Fibroblast of the aortic adventitia (primary cell): Measurements from ENCODE around the gene KLHL29. TPM values are rescaled to one million over a fixed set of nuclear protein-coding genes. Genes with fewer than 3 reads are reported as not detected.

ENCODE experiments used
- DNase-seq: peaks from one replicate; pipeline ENCODE4 v3.0.0-alpha.2; 2010; ENCODE audit warnings: low read depth
- H3K4me3 ChIP-seq: 2 replicates; pipeline ENCODE4 v1.5.1; 2011; ENCODE audit warnings: low read depth, mild to moderate bottlenecking, control low read depth, low read length, moderate library complexity
- CTCF ChIP-seq: IDR thresholded peaks from 2 replicates; pipeline ENCODE4 v1.5.1; 2011; ENCODE audit warnings: mild to moderate bottlenecking, low read length, control low read depth, inconsistent platforms; ENCODE audit not compliant: insufficient read depth
- total RNA-seq: library from RNA; depleted of rRNA; stranded (reverse); fragments of >200 nt; gene quantifications from 2 replicates; pipeline ENCODE4 v1.2.3, GENCODE V29; 2012; ENCODE audit warnings: low replicate concordance

Gene KLHL29
- total RNA-seq, 1 donor, result 4.7 TPM

DNA sequence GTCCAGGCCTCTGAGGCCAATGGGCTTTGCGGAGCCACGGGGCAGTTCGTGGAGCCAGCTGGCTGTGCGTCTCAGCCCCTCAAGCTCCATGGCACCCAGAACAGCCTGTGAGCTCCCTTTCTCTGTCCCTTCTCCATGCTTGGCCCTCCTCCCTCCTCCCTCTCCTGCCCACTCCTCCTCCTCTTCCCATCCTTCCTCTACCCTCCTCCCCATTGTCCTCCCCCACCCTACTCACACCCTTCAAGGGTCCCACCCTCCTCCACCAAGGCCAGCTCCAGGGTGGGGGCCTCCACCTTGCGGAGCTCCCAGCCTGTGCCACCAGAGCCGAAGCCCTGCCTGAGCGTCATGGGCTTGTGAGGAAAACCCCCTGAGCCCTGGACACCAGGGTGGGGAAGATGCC lies 273.0 kb downstream of the KLHL29 start:
- no peak for TF ChIP-seq CTCF
- DNase-seq, result no peak
- no peak overlapping the region for H3K4me3 ChIP-seq

- no peak for TF ChIP-seq CTCF
- DNase-seq, result no peak
- no peak overlapping the region for H3K4me3 ChIP-seq
These were observed 273.5 kb downstream of the KLHL29 start for GRCh38 chr2:23658466-23658942.

DNA sequence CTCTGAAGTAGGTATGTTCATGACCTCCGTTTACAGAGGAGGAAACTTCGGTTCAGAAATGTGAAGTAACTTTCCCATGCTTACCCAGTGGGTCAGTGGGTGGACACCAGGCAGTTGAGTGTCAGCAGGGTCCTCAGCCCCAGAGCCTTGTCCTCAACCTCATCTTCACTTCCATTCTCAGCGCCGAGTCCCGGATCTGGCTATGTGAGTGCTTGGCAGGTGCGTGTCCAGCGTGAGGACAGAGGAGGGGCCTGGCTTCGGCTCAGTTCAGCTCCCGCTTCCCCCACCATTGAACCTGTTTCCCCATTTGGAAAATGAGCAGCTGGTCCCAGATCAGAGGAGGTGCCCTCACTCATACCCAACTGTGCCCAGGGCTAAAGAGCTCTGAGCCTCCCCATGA lies 274.3 kb downstream of the KLHL29 start:
- no peak overlapping the region for H3K4me3 ChIP-seq
- no peak for DNase-seq
- no peak for TF ChIP-seq CTCF

DNA sequence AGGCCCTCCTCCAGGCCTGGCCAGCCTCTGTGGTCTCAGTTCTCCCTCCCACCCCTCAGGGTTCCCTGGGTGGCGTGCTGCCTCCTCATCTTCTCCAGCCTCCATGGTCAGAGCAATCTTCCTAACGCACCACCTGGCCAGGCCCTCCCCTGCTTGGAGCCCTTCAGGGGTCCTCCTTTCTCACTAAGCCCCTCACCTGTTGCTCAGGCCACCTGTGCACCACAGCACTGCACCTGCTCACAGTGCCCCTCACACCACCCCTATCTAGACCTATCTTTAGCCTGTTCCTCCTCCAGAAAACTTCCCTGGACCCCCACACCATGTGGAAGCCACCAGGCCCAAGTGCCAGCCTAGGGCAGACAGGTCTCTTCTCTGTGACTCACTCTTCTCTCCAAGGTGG lies 274.8 kb downstream of the KLHL29 start:
- no peak overlapping the region for H3K4me3 ChIP-seq
- no peak for TF ChIP-seq CTCF
- no peak for DNase-seq

DNA sequence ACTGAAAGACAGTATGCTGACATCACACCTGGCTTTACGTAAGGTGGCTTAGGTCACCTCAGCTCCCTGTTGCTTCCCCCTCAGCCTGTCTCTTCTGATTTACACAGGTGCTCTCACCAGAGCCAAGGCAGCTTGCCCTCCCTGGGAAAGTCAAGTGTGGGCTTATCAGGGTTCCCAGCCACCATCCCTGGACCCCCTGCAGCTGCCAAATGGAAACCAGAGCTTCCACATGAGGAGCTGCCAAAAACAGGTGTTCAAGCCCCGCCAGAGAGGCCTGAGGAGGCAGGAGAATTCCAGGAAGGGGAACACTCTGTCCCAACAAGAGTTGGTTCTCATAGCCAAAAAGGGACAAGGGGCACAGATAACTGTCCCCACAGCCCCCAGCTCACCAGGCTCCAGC lies 275.3 kb downstream of the KLHL29 start:
- H3K4me3 ChIP-seq, result no peak overlapping the region
- DNase-seq, result no peak
- TF ChIP-seq CTCF, result no peak

- DNase-seq, result no peak
- no peak overlapping the region for H3K4me3 ChIP-seq
- TF ChIP-seq CTCF, result no peak
These were observed 276.5 kb downstream of the KLHL29 start for GRCh38 chr2:23661276-23662050.

DNA sequence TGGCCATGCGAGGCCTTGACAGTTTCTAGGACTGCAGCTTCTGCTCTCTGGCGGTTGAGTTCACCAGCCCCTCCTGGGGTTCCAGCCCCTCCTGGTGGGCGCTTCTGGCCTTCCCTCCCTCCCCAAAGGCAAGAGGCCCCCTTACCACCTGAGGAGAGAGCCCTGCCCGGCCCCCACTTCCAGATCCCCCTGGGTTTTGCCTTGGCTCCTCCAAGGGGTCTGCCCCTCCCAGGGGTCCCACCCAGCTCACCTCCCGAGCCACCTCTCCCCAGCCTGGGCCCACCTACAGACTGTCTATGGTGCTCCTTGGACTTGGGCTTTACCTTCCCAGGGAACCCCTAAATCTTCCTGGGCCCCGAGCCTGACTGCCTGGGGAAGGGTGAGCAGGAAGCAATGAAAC lies 277.5 kb downstream of the KLHL29 start:
- no peak for TF ChIP-seq CTCF
- no peak for DNase-seq
- no peak overlapping the region for H3K4me3 ChIP-seq
